Left lung (tissue), 10 donors: Measurements from ENCODE around the gene CCDC116. TPM values are rescaled to one million over a fixed set of nuclear protein-coding genes. Genes with fewer than 3 reads are reported as not detected.

ENCODE experiments used
- ATAC-seq: fragments of 200-7000 bp; cut with Tn5 transposase; one replicate; pipeline ENCODE4 v1.9.1; 2020; ENCODE audit warnings: moderate library complexity
- DNase-seq, 4 donors: peaks; one replicate each; pipeline ENCODE4 v3.0.0-alpha.2; 2013 to 2020
- H3K27ac ChIP-seq, 2 donors: fragments of 200-600 bp; sonication (generic) in 1 of 2; one replicate each; pipeline versions ENCODE4 v1.5.0 to v1.8.0; 2020 to 2021
- H3K27me3 ChIP-seq, 2 donors: fragments of 200-600 bp; sonication (generic) in 1 of 2; one replicate each; pipeline versions ENCODE4 v1.5.0 to v1.8.0; 2020 to 2021
- H3K36me3 ChIP-seq, 2 donors: fragments of 200-600 bp; sonication (generic) in 1 of 2; one replicate each; pipeline versions ENCODE4 v1.5.0 to v1.8.0; 2020 to 2021
- H3K4me1 ChIP-seq, 2 donors: fragments of 200-600 bp; one replicate each; pipeline ENCODE4 v1.8.0; 2021
- H3K4me3 ChIP-seq, 2 donors: fragments of 200-600 bp; sonication (generic) in 1 of 2; one replicate each; pipeline versions ENCODE4 v1.5.0 to v1.8.0; 2020 to 2021; ENCODE audit warnings: mild to moderate bottlenecking in 1 of 2
- H3K9me3 ChIP-seq, 2 donors: fragments of 200-600 bp; sonication (generic) in 1 of 2; one replicate each; pipeline versions ENCODE4 v1.5.0 to v1.8.0; 2020 to 2021
- intact Hi-C, 2 donors: fragments of 100-400 bp; cut with DNase I; formaldehyde crosslinking; loops; one replicate each; pipeline versions ENCODE4 v1.11.2 to v1.14.2; 2022
- polyA plus RNA-seq, 6 donors: library from polyadenylated mRNA; unstranded; fragments of 120-200 nt; gene quantifications; one replicate each; pipeline ENCODE4 v1.2.1, GENCODE V29; 2013; ENCODE audit not compliant: insufficient read length in 6 of 6
- total RNA-seq, 2 donors: library from RNA; stranded (reverse); fragmentation: NEBNext Ultra II Directional; extraction: Animal tissue kit (Norgen Biotek cat#: 25700); gene quantifications; one replicate each; pipeline ENCODE4 v1.2.1, GENCODE V29; 2021
- TF ChIP-seq, protein P1 (sequence below), 2 donors: fragments of 200-600 bp; sonication (generic) in 1 of 2; IDR thresholded peaks; one replicate each; pipeline versions ENCODE4 v1.5.0 to v1.8.0; 2021; ENCODE audit warnings: antibody characterized with exemption in 2 of 2
- donor health status: DM: no; HTN: yes; CAD: no.
- donor health status: DM: no; HTN: no; CAD: no.

CCDC116 gene
- total and polyA plus RNA-seq, 8 donors, result 0.26 to 1.1 (median 0.85) TPM

DNA sequence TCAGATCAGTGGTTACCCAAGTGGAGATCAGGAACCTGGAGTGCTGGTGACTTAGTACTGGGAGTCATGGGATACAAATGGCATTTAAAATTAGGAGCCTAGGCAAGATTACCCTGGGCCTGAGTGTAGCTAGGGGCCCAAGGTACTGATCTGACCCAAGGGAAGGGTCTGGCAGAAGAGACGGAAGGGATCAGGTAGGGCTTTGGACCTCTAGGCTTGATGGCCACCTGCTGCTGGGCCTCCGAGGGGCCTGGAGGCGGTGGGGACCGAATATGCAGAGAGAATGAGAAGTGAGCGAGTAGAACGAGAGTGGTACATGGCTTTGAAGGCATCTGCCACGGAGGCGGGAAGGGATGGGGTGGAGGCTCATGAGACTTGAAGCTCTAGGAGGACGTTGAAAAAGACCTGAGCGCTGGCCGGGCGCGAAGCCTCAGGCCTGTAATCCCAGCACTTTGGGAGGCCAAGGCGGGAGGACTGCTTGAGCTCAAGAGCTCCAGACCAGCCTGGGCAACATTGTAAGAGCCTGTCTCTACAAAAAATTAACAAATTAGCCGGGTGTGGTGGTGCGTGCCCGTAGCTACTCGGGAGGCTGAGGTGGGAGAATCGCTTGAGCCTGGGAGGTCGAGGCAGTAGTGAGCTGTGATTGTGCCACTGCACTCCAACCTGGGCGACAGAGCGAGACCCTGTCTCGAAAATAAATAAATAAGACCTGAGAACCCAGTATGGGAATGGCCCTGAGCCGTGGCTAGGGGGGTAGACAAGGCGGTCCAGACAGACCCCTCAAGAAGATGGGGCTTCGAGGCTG, 32.7 kb downstream of the CCDC116 start:
- H3K36me3 ChIP-seq, result peaks cover 0 to 10% of the 10 kb centered on the region in 2 donors
- no peak for ATAC-seq
- intact Hi-C loops, result no loop called here
- no peaks in the 10 kb centered on the region for H3K27me3 ChIP-seq
- TF ChIP-seq, protein P1, sequence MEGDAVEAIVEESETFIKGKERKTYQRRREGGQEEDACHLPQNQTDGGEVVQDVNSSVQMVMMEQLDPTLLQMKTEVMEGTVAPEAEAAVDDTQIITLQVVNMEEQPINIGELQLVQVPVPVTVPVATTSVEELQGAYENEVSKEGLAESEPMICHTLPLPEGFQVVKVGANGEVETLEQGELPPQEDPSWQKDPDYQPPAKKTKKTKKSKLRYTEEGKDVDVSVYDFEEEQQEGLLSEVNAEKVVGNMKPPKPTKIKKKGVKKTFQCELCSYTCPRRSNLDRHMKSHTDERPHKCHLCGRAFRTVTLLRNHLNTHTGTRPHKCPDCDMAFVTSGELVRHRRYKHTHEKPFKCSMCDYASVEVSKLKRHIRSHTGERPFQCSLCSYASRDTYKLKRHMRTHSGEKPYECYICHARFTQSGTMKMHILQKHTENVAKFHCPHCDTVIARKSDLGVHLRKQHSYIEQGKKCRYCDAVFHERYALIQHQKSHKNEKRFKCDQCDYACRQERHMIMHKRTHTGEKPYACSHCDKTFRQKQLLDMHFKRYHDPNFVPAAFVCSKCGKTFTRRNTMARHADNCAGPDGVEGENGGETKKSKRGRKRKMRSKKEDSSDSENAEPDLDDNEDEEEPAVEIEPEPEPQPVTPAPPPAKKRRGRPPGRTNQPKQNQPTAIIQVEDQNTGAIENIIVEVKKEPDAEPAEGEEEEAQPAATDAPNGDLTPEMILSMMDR (IDR thresholded peaks at IDR 0.05), result no peak
- no peak for DNase-seq
- no peaks in the 10 kb centered on the region for H3K9me3 ChIP-seq
- H3K27ac ChIP-seq, result peak overlapping the region; percentile 90 to 97
- H3K4me1 ChIP-seq, result peaks cover 0 to 21% of the 10 kb centered on the region in 2 donors
- H3K4me3 ChIP-seq, result peak overlapping the region; percentile 77 to 84

DNA sequence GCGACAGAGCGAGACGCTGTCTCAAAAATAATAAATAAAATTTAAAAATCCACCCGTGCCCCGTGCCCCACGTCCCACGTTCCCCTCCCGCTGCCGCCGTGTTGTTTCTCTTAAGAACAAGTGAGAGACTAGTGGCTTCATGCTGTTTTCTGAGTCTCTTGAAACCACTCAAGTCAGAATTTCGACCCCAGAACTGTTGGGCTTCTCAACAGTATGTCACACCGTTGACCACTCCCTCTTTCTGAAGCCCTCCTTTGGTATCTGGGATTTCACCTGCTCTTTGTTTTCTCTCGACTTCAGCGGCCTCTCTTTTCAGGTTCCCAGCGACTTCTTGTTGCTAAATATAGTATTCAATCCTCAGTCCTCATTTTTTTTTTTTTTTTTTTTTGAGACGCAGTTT, 34.2 kb downstream of the CCDC116 start:
- Histone ChIP-seq H3K4me1 (peaks cover 0 to 21% of the 10 kb centered on the region in 2 donors), H3K27ac (peak overlapping the region; percentile 90 to 97), H3K9me3 (no peaks in the 10 kb centered on the region), H3K27me3 (no peaks in the 10 kb centered on the region), H3K4me3 (peak overlapping the region; percentile 77 to 84), H3K36me3 (peaks cover 0 to 25% of the 10 kb centered on the region in 2 donors)
- no peak for DNase-seq
- TF ChIP-seq, protein P1 (IDR thresholded peaks at IDR 0.05), result no peak
- no peak for ATAC-seq
- intact Hi-C loops, result no loop called here

DNA sequence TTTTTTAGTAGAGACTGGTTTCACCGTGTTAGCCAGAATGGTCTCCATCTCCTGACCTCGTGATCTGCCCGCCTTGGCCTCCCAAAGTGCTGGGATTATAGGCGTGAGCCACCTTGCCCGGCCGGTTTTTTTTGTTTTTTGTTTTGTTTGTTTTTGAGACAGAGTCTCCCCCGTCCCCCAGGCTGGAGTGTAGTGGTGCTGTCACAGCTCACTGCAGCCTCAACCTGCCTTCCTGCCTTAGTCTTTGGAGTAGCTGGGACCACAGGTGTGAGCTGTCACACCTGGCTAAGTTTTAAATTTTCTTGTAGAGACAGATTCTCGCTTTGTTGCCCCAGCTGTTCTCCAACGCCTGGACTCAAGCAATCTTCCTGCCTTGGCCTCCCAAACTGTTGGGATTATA, 36.5 kb downstream of the CCDC116 start:
- intact Hi-C loops, result no loop called here
- TF ChIP-seq, protein P1 (IDR thresholded peaks at IDR 0.05), result no peak
- Histone ChIP-seq H3K4me3 (no peak overlapping the region), H3K4me1 (peaks cover 0 to 21% of the 10 kb centered on the region in 2 donors), H3K27me3 (no peaks in the 10 kb centered on the region), H3K9me3 (no peaks in the 10 kb centered on the region), H3K36me3 (peaks cover 0 to 47% of the 10 kb centered on the region in 2 donors), H3K27ac (no peak overlapping the region)
- DNase-seq, result no peak
- ATAC-seq, result no peak

DNA sequence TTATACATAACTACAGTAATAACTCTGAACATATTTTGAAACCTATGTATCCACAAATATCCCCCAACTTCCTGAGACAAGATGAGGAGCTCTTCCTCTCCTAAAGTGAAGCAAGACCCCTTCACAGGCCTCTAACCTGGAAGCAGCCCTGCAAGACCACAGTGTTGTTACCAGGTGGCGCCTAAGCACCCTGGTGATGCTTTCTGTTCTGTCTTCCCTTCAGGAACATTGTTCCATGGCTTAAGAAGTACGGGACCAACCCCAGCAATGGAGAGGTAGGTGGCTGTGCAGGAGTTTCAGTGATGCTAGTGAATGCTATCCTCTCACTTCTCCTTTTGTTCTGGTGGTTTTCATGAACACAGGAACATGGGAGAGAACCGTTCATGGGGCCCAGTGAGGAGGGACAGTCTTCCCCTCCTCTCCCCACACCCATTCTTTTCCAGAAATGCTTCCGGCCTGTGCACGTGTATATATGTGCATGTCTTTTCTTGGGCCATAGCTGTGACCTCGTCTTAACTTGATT, 39.6 kb downstream of the CCDC116 start:
- TF ChIP-seq, protein P1 (IDR thresholded peaks at IDR 0.05), result no peak
- Histone ChIP-seq H3K4me3 (no peak overlapping the region), H3K9me3 (no peaks in the 10 kb centered on the region), H3K36me3 (peaks cover 0 to 72% of the 10 kb centered on the region in 2 donors), H3K27ac (no peak overlapping the region), H3K27me3 (no peaks in the 10 kb centered on the region), H3K4me1 (peaks cover 0 to 10% of the 10 kb centered on the region in 2 donors)
- intact Hi-C loops, result no loop called here
- DNase-seq (no peak), ATAC-seq (no peak)

DNA sequence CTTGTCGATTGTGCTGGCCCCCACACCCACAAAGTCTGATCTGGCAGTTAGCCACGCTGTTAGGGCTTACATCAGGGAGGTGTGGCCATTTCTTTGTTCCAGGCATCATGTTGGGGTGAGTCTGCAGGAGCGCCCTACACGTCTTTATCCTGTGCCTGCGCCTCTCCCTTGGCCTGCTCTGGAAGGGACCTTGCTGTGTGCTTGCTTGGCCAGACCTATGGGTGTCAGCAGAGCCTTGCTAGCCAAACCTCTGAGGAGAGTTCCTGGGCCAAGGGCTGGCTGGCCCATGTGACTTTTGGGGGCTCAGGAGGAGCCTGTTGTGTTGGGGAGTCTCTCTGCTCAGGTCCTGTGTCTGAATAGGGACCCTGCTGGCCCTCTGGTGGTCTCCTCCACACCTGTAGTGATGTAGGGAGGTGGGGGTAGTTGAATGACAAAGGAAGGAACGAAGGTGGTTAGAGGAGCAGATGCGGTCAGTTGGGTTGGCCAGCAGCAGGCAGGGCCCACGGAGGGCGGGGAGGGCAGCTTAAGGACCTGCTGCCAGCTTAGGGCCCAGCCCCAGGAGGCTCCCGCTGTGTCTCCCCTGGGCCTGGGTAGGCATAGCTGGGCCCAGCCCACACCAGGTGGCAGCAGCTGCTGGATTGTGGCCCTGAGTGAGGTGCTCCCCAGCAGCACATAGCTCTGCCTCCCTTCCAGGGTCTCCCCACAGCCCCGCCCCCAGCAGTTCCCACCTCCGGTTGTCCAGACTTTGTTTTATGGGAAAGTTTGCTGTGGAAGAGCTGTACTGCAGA, 41.2 kb downstream of the CCDC116 start:
- ATAC-seq (no peak), DNase-seq (peak in 1 of 4 donors; percentile 64)
- Histone ChIP-seq H3K4me1 (no peaks in the 10 kb centered on the region), H3K27ac (no peak overlapping the region), H3K27me3 (no peaks in the 10 kb centered on the region), H3K4me3 (no peak overlapping the region), H3K36me3 (peaks cover 0 to 86% of the 10 kb centered on the region in 2 donors), H3K9me3 (no peaks in the 10 kb centered on the region)
- intact Hi-C loops, result no loop called here
- TF ChIP-seq, protein P1 (IDR thresholded peaks at IDR 0.05), result no peak
